ENCODE data around the gene CDS2. TPM values are rescaled to one million over a fixed set of nuclear protein-coding genes. Genes with fewer than 3 reads are reported as not detected.

The CDS2 gene
- total RNA-seq, 1 experiment from 2014 or later, result 49.1 TPM

GRCh38 chr20:5234158-5234557 lies 107.3 kb downstream of the CDS2 start:
- no peak for TF ChIP-seq MAX (CRISPR knock-in tag; IDR thresholded peaks at IDR 0.05)
- no peak for TF ChIP-seq ATF3 (CRISPR knock-in tag; conservative IDR thresholded peaks at IDR 0.05)
- peaks cover 6% of the 10 kb centered on the region; the same call in 1 of the 2 replicates for H3K9me3 Mint-ChIP-seq
- no peak overlapping the region for H3K27ac Mint-ChIP-seq
- no peaks in the 10 kb centered on the region for H3K36me3 Mint-ChIP-seq
- no peak for ATAC-seq
- peaks cover 15% of the 10 kb centered on the region for H3K27me3 Mint-ChIP-seq (ENCODE audit: low read depth)
- ChIA-PET CTCF (interaction anchor here (2.7 kb wide), 1 partner anchor 11 kb away, joined by 14 read pairs; no protein-coding TSS in a partner anchor), POLR2A (no interaction called here)
- H3K4me1 Mint-ChIP-seq, result no peaks in the 10 kb centered on the region
- no peak overlapping the region for H3K4me3 Mint-ChIP-seq
- DNase-seq (ENCODE audit: low spot score), result no peak

GRCh38 chr20:5234978-5235377 lies 108.2 kb downstream of the CDS2 start:
- ChIA-PET POLR2A (no interaction called here), CTCF (interaction anchor here (2.7 kb wide), 1 partner anchor 12 kb away, joined by 14 read pairs; no protein-coding TSS in a partner anchor)
- Mint-ChIP-seq H3K4me1 (no peaks in the 10 kb centered on the region), H3K9me3 (peaks cover 6% of the 10 kb centered on the region; the same call in 1 of the 2 replicates), H3K4me3 (no peak overlapping the region), H3K36me3 (no peaks in the 10 kb centered on the region), H3K27me3 (ENCODE audit: low read depth) (peaks cover 19% of the 10 kb centered on the region), H3K27ac (no peak overlapping the region)
- ATAC-seq (no peak), DNase-seq (ENCODE audit: low spot score) (no peak)
- TF ChIP-seq HMGA2 (CRISPR knock-in tag; IDR thresholded peaks at IDR 0.05), result no peak
- TF ChIP-seq FOXP4 (CRISPR knock-in tag; IDR thresholded peaks at IDR 0.05), result no peak
- no peak for TF ChIP-seq JUN (CRISPR knock-in tag; IDR thresholded peaks at IDR 0.05)

Other genes starting within 250 kb of the CDS2 start
- gene SLC23A2, start 125.5 kb upstream of the CDS2 start, total RNA-seq (2021), result 10.7 to 14.5 TPM (median 12.0 TPM) in 3 replicates
- gene TMEM230, start 13.9 kb upstream of the CDS2 start, total RNA-seq (2021), result 72.7 to 78.4 TPM (median 73.9 TPM) in 3 replicates
- gene PCNA, start 7.0 kb upstream of the CDS2 start, total RNA-seq (2021), result 239 to 262 TPM (median 240 TPM) in 3 replicates
- gene PROKR2, start 189.9 kb downstream of the CDS2 start, total RNA-seq (2021), result 1.5 to 2.6 TPM (median 2.0 TPM) in 3 replicates